Keratinocyte (primary cell): Measurements from ENCODE around the gene KLHL42. TPM values are rescaled to one million over a fixed set of nuclear protein-coding genes. Genes with fewer than 3 reads are reported as not detected.

Source experiments
- DNase-seq: peaks from one replicate; pipeline ENCODE4 v3.0.0-alpha.2; 2011; ENCODE audit warnings: low read depth, missing footprints, low spot score
- FAIRE-seq: peaks from 2 replicates; lab custom pipeline; 2011; peaks lifted over from hg19 to GRCh38; lab: Jason Lieb, UNC
- H2AFZ ChIP-seq: 2 replicates; pipeline ENCODE4 v1.6.0; 2012; ENCODE audit warnings: low read length, control low read depth, inconsistent platforms; ENCODE audit not compliant: control insufficient read depth
- H3K27ac ChIP-seq: 2 replicates; pipeline ENCODE4 v1.5.1; 2011; ENCODE audit warnings: low read length; ENCODE audit not compliant: control insufficient read depth, insufficient read depth
- H3K27me3 ChIP-seq: 3 replicates; pipeline ENCODE4 v1.6.0; 2011; ENCODE audit warnings: low read length; ENCODE audit not compliant: control insufficient read depth, insufficient read depth; ENCODE audit errors: extremely low read depth
- H3K36me3 ChIP-seq, 2 experiments: 2 replicates in 1 of 2; 3 replicates in 1 of 2; pipeline ENCODE4 v1.5.1; 2011; ENCODE audit warnings: low read length in 2 of 2, mild to moderate bottlenecking in 1 of 2; ENCODE audit not compliant: control insufficient read depth in 2 of 2, insufficient read depth in 2 of 2; ENCODE audit errors: extremely low read depth in 1 of 2
- H3K4me1 ChIP-seq: 3 replicates; pipeline ENCODE4 v1.5.1; 2011; ENCODE audit warnings: low read length; ENCODE audit not compliant: control insufficient read depth, insufficient read depth; ENCODE audit errors: extremely low read depth
- H3K4me2 ChIP-seq: 3 replicates; pipeline ENCODE4 v1.6.0; 2011; ENCODE audit warnings: low read depth, low read length; ENCODE audit not compliant: control insufficient read depth, insufficient read depth; ENCODE audit errors: extremely low read depth
- H3K4me3 ChIP-seq, 3 experiments: fragments of 200-600 bp in 1 of 3; sonication (generic) in 1 of 3; 2 replicates in 2 of 3; 3 replicates in 1 of 3; pipeline ENCODE4 v1.5.1; 2011 to 2016; ENCODE audit warnings: low read length in 3 of 3, mild to moderate bottlenecking in 3 of 3, control low read depth in 2 of 3, inconsistent platforms in 1 of 3, low read depth in 1 of 3, mixed read lengths in 1 of 3, mixed run types in 1 of 3, moderate library complexity in 1 of 3; ENCODE audit not compliant: control insufficient read depth in 2 of 3, insufficient read depth in 2 of 3; ENCODE audit errors: extremely low read depth in 1 of 3
- H3K79me2 ChIP-seq: 2 replicates; pipeline ENCODE4 v1.6.0; 2012; ENCODE audit warnings: low read length; ENCODE audit not compliant: control insufficient read depth, insufficient read depth
- H3K9ac ChIP-seq: 3 replicates; pipeline ENCODE4 v1.6.0; 2011; ENCODE audit warnings: low read length; ENCODE audit not compliant: control insufficient read depth, insufficient read depth; ENCODE audit errors: extremely low read depth
- H3K9me1 ChIP-seq: 3 replicates; pipeline ENCODE4 v1.6.0; 2011; ENCODE audit warnings: low read length; ENCODE audit not compliant: control insufficient read depth, insufficient read depth; ENCODE audit errors: extremely low read depth
- H3K9me3 ChIP-seq: 2 replicates; pipeline ENCODE4 v1.5.1; 2012; ENCODE audit warnings: low read depth, low read length; ENCODE audit not compliant: control insufficient read depth
- H4K20me1 ChIP-seq: 3 replicates; pipeline ENCODE4 v1.6.0; 2011; ENCODE audit warnings: low read length; ENCODE audit not compliant: control insufficient read depth, insufficient read depth; ENCODE audit errors: extremely low read depth
- CTCF ChIP-seq, 3 experiments: IDR thresholded peaks in 1 of 3; conservative IDR thresholded peaks in 1 of 3; optimal IDR thresholded peaks in 1 of 3; 2 replicates in 2 of 3; 3 replicates in 1 of 3; pipeline versions ENCODE3 to v1.5.1; 2011; ENCODE audit warnings: low read length in 3 of 3, mild to moderate bottlenecking in 3 of 3, moderate library complexity in 2 of 3, control low read depth in 1 of 3, inconsistent platforms in 1 of 3; ENCODE audit not compliant: insufficient read depth in 2 of 3; ENCODE audit errors: extremely low read depth in 1 of 3
- EZH2 ChIP-seq: IDR thresholded peaks from one replicate; pipeline ENCODE4 v1.6.1; 2012; ENCODE audit warnings: inconsistent platforms, mild to moderate bottlenecking, low read length, moderate library complexity
- dilution Hi-C: fragments of 300-500 bp; cut with MboI; formaldehyde crosslinking; loops from one replicate; pipeline ENCODE4 v1.7.0; 2020; ENCODE audit warnings: low sequenced_read_pairs; ENCODE audit not compliant: extremely low pct_ligation_motif_present
- polyA plus RNA-seq, 5 experiments: library from polyadenylated mRNA; depleted of rRNA in 3 of 5; stranded (reverse) in 3 of 5; stranded (forward) in 1 of 5; unstranded in 1 of 5; fragments of >200 nt; gene quantifications; 1 replicate in 1 of 5; 2 replicates in 3 of 5; 3 replicates in 1 of 5; pipeline versions ENCODE4 v1.2.1 to v1.2.3, GENCODE V29; 2011 to 2012; ENCODE audit warnings: missing spikeins in 2 of 5, low read depth in 1 of 5, low replicate concordance in 1 of 5

KLHL42 gene
- polyA plus RNA-seq, 1 donor (not counting 4 experiments of a cell fraction or from before 2014, with no cell fraction given) = 27.2 TPM

GRCh38 chr12:27780612-27781408 lies 777 bp downstream of the KLHL42 start:
- Histone ChIP-seq H3K9ac (peak overlapping the region; percentile 89), H3K4me1 (peaks cover 35% of the 10 kb centered on the region), H2AFZ (peak overlapping the region; percentile 66), H3K79me2 (peaks cover 51% of the 10 kb centered on the region), H3K4me3 (peak overlapping the region; percentile 71 to 82 (median 78)), H3K9me3 (no peaks in the 10 kb centered on the region), H3K27ac (peak overlapping the region; percentile 73), H3K27me3 (no peaks in the 10 kb centered on the region), H3K9me1 (no peaks in the 10 kb centered on the region), H3K4me2 (peak overlapping the region; percentile 99), H4K20me1 (no peaks in the 10 kb centered on the region), H3K36me3 (peaks cover 0 to 12% of the 10 kb centered on the region in 2 experiments)
- TF ChIP-seq CTCF (optimal IDR thresholded peaks at IDR 0.05 in 1 of 3, IDR thresholded peaks at IDR 0.05 in 1 of 3, conservative IDR thresholded peaks at IDR 0.05 in 1 of 3; ENCODE audit: extremely low read depth in 1 of 3, insufficient read depth in 2 of 3, low read length in 3 of 3) (no peak), EZH2 (no peak)
- dilution Hi-C loops = no loop called here
- peak; percentile 23 for DNase-seq
- FAIRE-seq = peak; percentile 9

- Histone ChIP-seq H3K9me1 (no peaks in the 10 kb centered on the region), H3K9me3 (no peaks in the 10 kb centered on the region), H3K27ac (peak overlapping the region; percentile 73), H3K27me3 (no peaks in the 10 kb centered on the region), H4K20me1 (no peaks in the 10 kb centered on the region), H3K36me3 (peaks cover 0 to 12% of the 10 kb centered on the region in 2 experiments), H3K4me3 (peak overlapping the region; percentile 71 to 82 (median 78)), H3K9ac (peak overlapping the region; percentile 89), H2AFZ (no peak overlapping the region), H3K4me2 (peak overlapping the region; percentile 99), H3K79me2 (peaks cover 53% of the 10 kb centered on the region), H3K4me1 (peaks cover 43% of the 10 kb centered on the region)
- DNase-seq (no peak), FAIRE-seq (no peak)
- TF ChIP-seq CTCF (optimal IDR thresholded peaks at IDR 0.05 in 1 of 3, IDR thresholded peaks at IDR 0.05 in 1 of 3, conservative IDR thresholded peaks at IDR 0.05 in 1 of 3; ENCODE audit: extremely low read depth in 1 of 3, insufficient read depth in 2 of 3, low read length in 3 of 3) (no peak), EZH2 (no peak)
- dilution Hi-C loops = no loop called here
These were observed 1.6 kb downstream of the KLHL42 start for GRCh38 chr12:27781680-27782079.
